ENCODE data around the gene TRAM2. TPM values are rescaled to one million over a fixed set of nuclear protein-coding genes. Genes with fewer than 3 reads are reported as not detected.

TRAM2 gene
- total RNA-seq, 1 experiment from 2014 or later, result 21.2 TPM

DNA sequence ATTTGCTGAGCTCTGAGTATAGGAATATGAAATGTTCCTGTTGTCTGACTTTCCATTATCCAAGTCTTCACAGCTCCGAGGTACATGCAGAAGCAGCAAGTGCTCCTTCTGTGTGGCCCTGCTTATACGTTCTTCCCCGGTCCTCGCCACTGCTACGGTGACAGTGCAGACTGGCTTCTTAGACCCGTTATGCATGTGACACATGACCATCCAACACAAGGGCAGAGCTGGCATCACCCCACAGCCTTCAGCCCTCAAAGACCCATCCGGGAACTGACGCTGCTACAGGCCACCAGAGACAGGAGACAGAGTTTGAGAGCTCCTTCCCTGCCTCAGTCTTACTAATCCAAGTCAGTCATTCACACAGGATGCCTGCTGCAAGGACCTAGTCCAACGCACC lies 70.4 kb downstream of the TRAM2 start:
- Histone ChIP-seq H4K5ac (ENCODE audit: insufficient read length, low read depth, low read length) (no peak overlapping the region), H3K14ac (ENCODE audit: insufficient read depth, low read length) (no peak overlapping the region), H3K23ac (ENCODE audit: insufficient read length, low read depth, low read length) (no peak overlapping the region), H2BK20ac (ENCODE audit: low read depth, low read length, poor library complexity, severe bottlenecking) (no peak overlapping the region), H3K9ac (ENCODE audit: extremely low read depth, insufficient read length, low read length) (no peak overlapping the region), H3K79me1 (ENCODE audit: insufficient read depth, low read depth, low read length, poor library complexity, severe bottlenecking) (no peaks in the 10 kb centered on the region), H2BK120ac (ENCODE audit: low read depth, low read length, poor library complexity, severe bottlenecking) (no peak overlapping the region), H2BK15ac (ENCODE audit: low read depth, low read length) (no peak overlapping the region), H3K23me2 (ENCODE audit: insufficient read length, low read depth, low read length, poor library complexity, severe bottlenecking) (no peaks in the 10 kb centered on the region), H3K79me2 (ENCODE audit: insufficient read depth, low read length) (no peaks in the 10 kb centered on the region), H4K8ac (replicated peaks; ENCODE audit: insufficient read length, low read depth, low read length) (no peak overlapping the region), H3K9me3 (ENCODE audit: control insufficient read depth, low read depth, low read length) (no peaks in the 10 kb centered on the region), H3K27ac (ENCODE audit: insufficient read length, low read depth, low read length) (no peak overlapping the region), H2AFZ (ENCODE audit: low read length) (no peak overlapping the region), H4K91ac (ENCODE audit: insufficient read length, low read depth, low read length) (no peak overlapping the region), H3K4ac (ENCODE audit: low read depth, low read length) (no peak overlapping the region), H2AK5ac (ENCODE audit: insufficient read length, low read length) (no peak overlapping the region), H2BK5ac (ENCODE audit: insufficient read length, low read length) (no peak overlapping the region), H3K18ac (ENCODE audit: insufficient read length, low read depth, low read length) (no peak overlapping the region), H4K20me1 (ENCODE audit: control insufficient read depth, insufficient read depth, insufficient read length) (no peaks in the 10 kb centered on the region), H3K4me1 (ENCODE audit: insufficient read depth, low read length) (peaks cover 4% of the 10 kb centered on the region; the same call in 1 of the 2 replicates), H3K4me2 (ENCODE audit: insufficient read depth, insufficient read length, low read length) (no peak overlapping the region), H2BK12ac (ENCODE audit: insufficient read length, low read depth, low read length) (no peak overlapping the region), H3K56ac (ENCODE audit: insufficient read length, low read depth, low read length) (no peak overlapping the region), H3K27me3 (ENCODE audit: insufficient read depth, low read length) (no peaks in the 10 kb centered on the region), H3T11ph (ENCODE audit: low read length) (no peak overlapping the region)
- H3K36me3 Mint-ChIP-seq (ENCODE audit: insufficient read depth in 1 of 3, low read depth in 3 of 3), result peaks cover 18 to 55% (median 35%) of the 10 kb centered on the region in 3 experiments; a peak in 6 of 7 replicates
- H3K4me1 Mint-ChIP-seq, result peaks cover 22 to 30% of the 10 kb centered on the region in 2 experiments
- H3K4me3 Mint-ChIP-seq, result no peak overlapping the region
- TF ChIP-seq, protein P1, sequence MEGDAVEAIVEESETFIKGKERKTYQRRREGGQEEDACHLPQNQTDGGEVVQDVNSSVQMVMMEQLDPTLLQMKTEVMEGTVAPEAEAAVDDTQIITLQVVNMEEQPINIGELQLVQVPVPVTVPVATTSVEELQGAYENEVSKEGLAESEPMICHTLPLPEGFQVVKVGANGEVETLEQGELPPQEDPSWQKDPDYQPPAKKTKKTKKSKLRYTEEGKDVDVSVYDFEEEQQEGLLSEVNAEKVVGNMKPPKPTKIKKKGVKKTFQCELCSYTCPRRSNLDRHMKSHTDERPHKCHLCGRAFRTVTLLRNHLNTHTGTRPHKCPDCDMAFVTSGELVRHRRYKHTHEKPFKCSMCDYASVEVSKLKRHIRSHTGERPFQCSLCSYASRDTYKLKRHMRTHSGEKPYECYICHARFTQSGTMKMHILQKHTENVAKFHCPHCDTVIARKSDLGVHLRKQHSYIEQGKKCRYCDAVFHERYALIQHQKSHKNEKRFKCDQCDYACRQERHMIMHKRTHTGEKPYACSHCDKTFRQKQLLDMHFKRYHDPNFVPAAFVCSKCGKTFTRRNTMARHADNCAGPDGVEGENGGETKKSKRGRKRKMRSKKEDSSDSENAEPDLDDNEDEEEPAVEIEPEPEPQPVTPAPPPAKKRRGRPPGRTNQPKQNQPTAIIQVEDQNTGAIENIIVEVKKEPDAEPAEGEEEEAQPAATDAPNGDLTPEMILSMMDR (conservative IDR thresholded peaks at IDR 0.05), result no peak
- WGBS (ENCODE audit: extremely low coverage, insufficient read length, low lambda C conversion rate), result no CpG with 5 or more reads among the region's 9 CpGs
- H3K9me3 Mint-ChIP-seq, result no peaks in the 10 kb centered on the region
- H3K27ac Mint-ChIP-seq, result peak overlapping the region in 2 of 3 experiments; percentile 5 to 44; a peak in 2 of 7 replicates
- no peak for DNase-seq
- H3K27me3 Mint-ChIP-seq (ENCODE audit: low read depth), result no peaks in the 10 kb centered on the region

Measured in H9 (cell line).